Lung (tissue), 12 donors: Measurements from ENCODE around the gene CASP9. TPM values are rescaled to one million over a fixed set of nuclear protein-coding genes. Genes with fewer than 3 reads are reported as not detected.
"Not testable (repeated sequence)": the region's sequence is repeated elsewhere in the genome, so short reads cannot be mapped to it uniquely, and the experiment has no call there.

Experiments used
- ATAC-seq: fragments of 200-7000 bp; cut with Tn5 transposase; one replicate; pipeline ENCODE4 v1.9.1; 2020; ENCODE audit warnings: moderate number of reproducible peaks; ENCODE audit not compliant: insufficient read depth, low FRiP score
- DNase-seq, 3 donors: peaks; one replicate each; pipeline ENCODE4 v3.0.0-alpha.2; 2013 to 2017
- H3K27ac ChIP-seq, 2 donors: one replicate each; pipeline ENCODE4 v1.5.1; 2013; ENCODE audit warnings: mild to moderate bottlenecking in 2 of 2, moderate library complexity in 2 of 2, control low read depth in 1 of 2, inconsistent platforms in 1 of 2, low read depth in 1 of 2, low read length in 1 of 2
- H3K27me3 ChIP-seq, 3 donors: one replicate each; pipeline ENCODE4 v1.5.1; 2013; ENCODE audit warnings: low read length in 2 of 3; ENCODE audit not compliant: control insufficient read depth in 3 of 3, insufficient read depth in 3 of 3
- H3K36me3 ChIP-seq, 4 donors: one replicate each; pipeline ENCODE4 v1.5.1; 2013; ENCODE audit warnings: low read length in 4 of 4, mild to moderate bottlenecking in 1 of 4, moderate library complexity in 1 of 4; ENCODE audit not compliant: control insufficient read depth in 4 of 4, insufficient read depth in 4 of 4
- H3K4me1 ChIP-seq, 5 donors: one replicate each; pipeline ENCODE4 v1.5.1; 2013; ENCODE audit warnings: low read length in 5 of 5, mild to moderate bottlenecking in 2 of 5, moderate library complexity in 1 of 5; ENCODE audit not compliant: control insufficient read depth in 5 of 5, insufficient read depth in 5 of 5
- H3K4me3 ChIP-seq: one replicate; pipeline ENCODE4 v1.5.1; 2013; ENCODE audit warnings: mild to moderate bottlenecking, control low read depth, moderate library complexity
- H3K9ac ChIP-seq, 2 donors: one replicate each; pipeline ENCODE4 v1.5.1; 2013; ENCODE audit warnings: low read length in 2 of 2, control low read depth in 1 of 2; ENCODE audit not compliant: insufficient read depth in 1 of 2
- H3K9me3 ChIP-seq, 4 donors: one replicate each; pipeline ENCODE4 v1.5.1; 2013; ENCODE audit warnings: low read length in 3 of 4, mild to moderate bottlenecking in 1 of 4, moderate library complexity in 1 of 4; ENCODE audit not compliant: control insufficient read depth in 4 of 4, insufficient read depth in 3 of 4
- WGBS, 2 donors: extraction: QIAGEN DNeasy Blood & Tissue Kit; methylation state at CpG; one replicate each; pipeline ENCODE4 v1.1.7; 2013; 5-methylcytosine and 5-hydroxymethylcytosine counted together
- polyA plus RNA-seq, 2 donors: library from polyadenylated mRNA; stranded (reverse); fragments of 200-250 nt; gene quantifications; one replicate each; pipeline ENCODE4 v1.2.1, GENCODE V29; 2013
- total RNA-seq, 2 donors: library from RNA; depleted of rRNA in 1 of 2; stranded (reverse); fragments of >200 nt in 1 of 2; gene quantifications; one replicate each; pipeline ENCODE4 v1.2.1, GENCODE V29; 2014 to 2021
- TF ChIP-seq, protein P1 (sequence below): IDR thresholded peaks from 2 replicates; pipeline ENCODE4 v1.5.1; 2012; ENCODE audit warnings: mild to moderate bottlenecking; ENCODE audit errors: control extremely low read depth, extremely low read depth
- donor health status: control.
- donor health status: control.
- donor health status: Bipolar disorder and iron deficiency.
- donor health status: healthy.
- donor health status: DM: yes; HTN: yes; CAD: no.

Gene CASP9
- total and polyA plus RNA-seq, 4 donors = 13.3 to 16.6 (median 13.8) TPM

GRCh38 chr1:15519625-15520024, 4.4 kb downstream of the CASP9 start:
- WGBS, 2 donors = 96 to 98% methylated on average over 3 of the region's 3 CpGs

DNA sequence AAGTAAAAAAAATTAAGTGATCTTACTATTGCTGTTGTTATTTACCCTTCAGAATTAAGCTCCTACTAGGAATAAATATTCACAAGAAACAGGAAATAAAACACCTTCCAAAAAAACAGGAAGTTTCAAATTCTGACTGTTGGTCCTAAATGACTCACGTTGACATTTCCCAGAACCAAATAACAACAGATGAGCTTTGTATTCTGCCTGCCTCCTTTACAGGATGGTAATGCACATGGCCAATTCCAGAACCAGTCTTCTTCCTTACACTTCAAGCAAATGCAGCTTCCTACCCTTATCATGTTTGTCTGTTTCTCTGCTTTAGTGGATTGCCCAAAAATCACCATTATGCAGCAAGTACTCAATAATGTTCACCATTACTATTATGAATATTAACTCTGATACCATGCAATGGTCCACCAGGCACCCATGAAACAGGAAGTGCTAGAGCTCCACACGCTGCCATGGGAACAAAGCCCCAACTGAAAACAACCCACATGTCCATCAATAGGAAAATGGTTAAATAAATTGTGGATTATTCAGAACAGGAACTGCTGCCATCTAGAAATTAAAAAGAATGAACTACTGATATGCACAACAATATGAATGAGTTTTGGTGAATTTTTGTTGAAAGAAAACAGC, 8.9 kb downstream of the CASP9 start:
- DNase-seq (no peak), ATAC-seq (no peak)
- peaks cover 0 to 16% (median 8%) of the 10 kb centered on the region in 4 donors for H3K36me3 ChIP-seq
- no peak overlapping the region for H3K9ac ChIP-seq
- H3K4me1 ChIP-seq = no peaks in the 10 kb centered on the region
- H3K27ac ChIP-seq = no peak overlapping the region
- H3K4me3 ChIP-seq = no peak overlapping the region
- 31 to 50% methylated on average over 2 of the region's 2 CpGs for WGBS, 2 donors
- H3K27me3 ChIP-seq = no peaks in the 10 kb centered on the region
- TF ChIP-seq, protein P1, sequence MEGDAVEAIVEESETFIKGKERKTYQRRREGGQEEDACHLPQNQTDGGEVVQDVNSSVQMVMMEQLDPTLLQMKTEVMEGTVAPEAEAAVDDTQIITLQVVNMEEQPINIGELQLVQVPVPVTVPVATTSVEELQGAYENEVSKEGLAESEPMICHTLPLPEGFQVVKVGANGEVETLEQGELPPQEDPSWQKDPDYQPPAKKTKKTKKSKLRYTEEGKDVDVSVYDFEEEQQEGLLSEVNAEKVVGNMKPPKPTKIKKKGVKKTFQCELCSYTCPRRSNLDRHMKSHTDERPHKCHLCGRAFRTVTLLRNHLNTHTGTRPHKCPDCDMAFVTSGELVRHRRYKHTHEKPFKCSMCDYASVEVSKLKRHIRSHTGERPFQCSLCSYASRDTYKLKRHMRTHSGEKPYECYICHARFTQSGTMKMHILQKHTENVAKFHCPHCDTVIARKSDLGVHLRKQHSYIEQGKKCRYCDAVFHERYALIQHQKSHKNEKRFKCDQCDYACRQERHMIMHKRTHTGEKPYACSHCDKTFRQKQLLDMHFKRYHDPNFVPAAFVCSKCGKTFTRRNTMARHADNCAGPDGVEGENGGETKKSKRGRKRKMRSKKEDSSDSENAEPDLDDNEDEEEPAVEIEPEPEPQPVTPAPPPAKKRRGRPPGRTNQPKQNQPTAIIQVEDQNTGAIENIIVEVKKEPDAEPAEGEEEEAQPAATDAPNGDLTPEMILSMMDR = no peak
- H3K9me3 ChIP-seq = no peaks in the 10 kb centered on the region

More at GRCh38 chr1:15519625-15520024, 4.4 kb downstream of the CASP9 start:
- TF ChIP-seq, protein P1 = no peak
- Histone ChIP-seq H3K27me3 (no peaks in the 10 kb centered on the region), H3K27ac (no peak overlapping the region), H3K9ac (no peak overlapping the region), H3K4me3 (no peak overlapping the region), H3K36me3 (peaks cover 0 to 12% (median 7%) of the 10 kb centered on the region in 4 donors), H3K4me1 (peaks cover 0 to 8% (median 0%) of the 10 kb centered on the region in 5 donors), H3K9me3 (no peaks in the 10 kb centered on the region)
- no peak for ATAC-seq
- DNase-seq = no peak

- not testable (repeated sequence) for H3K4me1 ChIP-seq, DNase-seq, H3K27me3 ChIP-seq, H3K9me3 ChIP-seq, H3K27ac ChIP-seq, H3K4me3 ChIP-seq, H3K9ac ChIP-seq, ATAC-seq
- peaks cover 0 to 16% (median 8%) of the 10 kb centered on the region in 4 donors for H3K36me3 ChIP-seq
- WGBS, 2 donors = 93 to 95% methylated on average over 5 of the region's 5 CpGs
Observed at GRCh38 chr1:15514557-15514956, 9.5 kb downstream of the CASP9 start.

DNA sequence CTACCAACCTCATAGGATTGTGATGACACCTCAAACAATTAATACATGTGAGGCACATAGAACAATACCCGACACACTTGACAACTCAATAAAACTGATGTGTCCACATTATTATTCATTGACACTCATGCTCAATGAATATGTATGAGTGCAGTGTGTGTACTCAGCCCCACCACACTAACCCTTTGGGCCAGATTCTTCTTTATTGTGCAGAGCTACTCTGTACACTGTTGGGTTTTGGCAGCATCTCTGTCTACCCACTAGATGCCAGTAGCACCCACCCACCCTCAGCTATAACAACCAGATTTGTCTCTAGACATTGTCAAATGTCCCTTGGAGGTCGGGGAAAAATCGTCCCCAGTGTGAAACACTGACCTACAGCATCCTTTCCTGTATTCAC, 10.1 kb downstream of the CASP9 start:
- no peak for ATAC-seq
- Histone ChIP-seq H3K27me3 (no peaks in the 10 kb centered on the region), H3K9me3 (no peaks in the 10 kb centered on the region), H3K27ac (no peak overlapping the region), H3K4me3 (no peak overlapping the region), H3K9ac (no peak overlapping the region), H3K4me1 (no peaks in the 10 kb centered on the region), H3K36me3 (peaks cover 0 to 16% (median 8%) of the 10 kb centered on the region in 4 donors)
- DNase-seq = no peak
- WGBS, 2 donors = 93 to 94% methylated on average over 3 of the region's 3 CpGs
- TF ChIP-seq, protein P1 = no peak
